Measurements from ENCODE around the gene HID1. TPM values are rescaled to one million over a fixed set of nuclear protein-coding genes. Genes with fewer than 3 reads are reported as not detected.

The HID1 gene
- total and polyA plus RNA-seq, 9 of the 15 experiments (the other 6 are each of a cell fraction or from before 2014, with no cell fraction given): 0.14 to 2.1 (median 0.54) TPM; not detected in 2

- TF ChIP-seq, protein P1, sequence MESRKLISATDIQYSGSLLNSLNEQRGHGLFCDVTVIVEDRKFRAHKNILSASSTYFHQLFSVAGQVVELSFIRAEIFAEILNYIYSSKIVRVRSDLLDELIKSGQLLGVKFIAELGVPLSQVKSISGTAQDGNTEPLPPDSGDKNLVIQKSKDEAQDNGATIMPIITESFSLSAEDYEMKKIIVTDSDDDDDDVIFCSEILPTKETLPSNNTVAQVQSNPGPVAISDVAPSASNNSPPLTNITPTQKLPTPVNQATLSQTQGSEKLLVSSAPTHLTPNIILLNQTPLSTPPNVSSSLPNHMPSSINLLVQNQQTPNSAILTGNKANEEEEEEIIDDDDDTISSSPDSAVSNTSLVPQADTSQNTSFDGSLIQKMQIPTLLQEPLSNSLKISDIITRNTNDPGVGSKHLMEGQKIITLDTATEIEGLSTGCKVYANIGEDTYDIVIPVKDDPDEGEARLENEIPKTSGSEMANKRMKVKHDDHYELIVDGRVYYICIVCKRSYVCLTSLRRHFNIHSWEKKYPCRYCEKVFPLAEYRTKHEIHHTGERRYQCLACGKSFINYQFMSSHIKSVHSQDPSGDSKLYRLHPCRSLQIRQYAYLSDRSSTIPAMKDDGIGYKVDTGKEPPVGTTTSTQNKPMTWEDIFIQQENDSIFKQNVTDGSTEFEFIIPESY (CRISPR knock-in tag; IDR thresholded peaks at IDR 0.05): no peak
- TF ChIP-seq TBP (optimal IDR thresholded peaks at IDR 0.05; ENCODE audit: low read depth, low read length): peak; percentile 16
- no peak for TF ChIP-seq NR1H2 (CRISPR knock-in tag; IDR thresholded peaks at IDR 0.05)
- no peak for TF ChIP-seq BRF2 (IDR thresholded peaks at IDR 0.05; ENCODE audit: borderline replicate concordance, insufficient read depth, insufficient read length)
- TF ChIP-seq, protein P2, sequence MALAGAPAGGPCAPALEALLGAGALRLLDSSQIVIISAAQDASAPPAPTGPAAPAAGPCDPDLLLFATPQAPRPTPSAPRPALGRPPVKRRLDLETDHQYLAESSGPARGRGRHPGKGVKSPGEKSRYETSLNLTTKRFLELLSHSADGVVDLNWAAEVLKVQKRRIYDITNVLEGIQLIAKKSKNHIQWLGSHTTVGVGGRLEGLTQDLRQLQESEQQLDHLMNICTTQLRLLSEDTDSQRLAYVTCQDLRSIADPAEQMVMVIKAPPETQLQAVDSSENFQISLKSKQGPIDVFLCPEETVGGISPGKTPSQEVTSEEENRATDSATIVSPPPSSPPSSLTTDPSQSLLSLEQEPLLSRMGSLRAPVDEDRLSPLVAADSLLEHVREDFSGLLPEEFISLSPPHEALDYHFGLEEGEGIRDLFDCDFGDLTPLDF (CRISPR knock-in tag; IDR thresholded peaks at IDR 0.05): no peak
- TF ChIP-seq, protein P3, sequence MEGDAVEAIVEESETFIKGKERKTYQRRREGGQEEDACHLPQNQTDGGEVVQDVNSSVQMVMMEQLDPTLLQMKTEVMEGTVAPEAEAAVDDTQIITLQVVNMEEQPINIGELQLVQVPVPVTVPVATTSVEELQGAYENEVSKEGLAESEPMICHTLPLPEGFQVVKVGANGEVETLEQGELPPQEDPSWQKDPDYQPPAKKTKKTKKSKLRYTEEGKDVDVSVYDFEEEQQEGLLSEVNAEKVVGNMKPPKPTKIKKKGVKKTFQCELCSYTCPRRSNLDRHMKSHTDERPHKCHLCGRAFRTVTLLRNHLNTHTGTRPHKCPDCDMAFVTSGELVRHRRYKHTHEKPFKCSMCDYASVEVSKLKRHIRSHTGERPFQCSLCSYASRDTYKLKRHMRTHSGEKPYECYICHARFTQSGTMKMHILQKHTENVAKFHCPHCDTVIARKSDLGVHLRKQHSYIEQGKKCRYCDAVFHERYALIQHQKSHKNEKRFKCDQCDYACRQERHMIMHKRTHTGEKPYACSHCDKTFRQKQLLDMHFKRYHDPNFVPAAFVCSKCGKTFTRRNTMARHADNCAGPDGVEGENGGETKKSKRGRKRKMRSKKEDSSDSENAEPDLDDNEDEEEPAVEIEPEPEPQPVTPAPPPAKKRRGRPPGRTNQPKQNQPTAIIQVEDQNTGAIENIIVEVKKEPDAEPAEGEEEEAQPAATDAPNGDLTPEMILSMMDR (IDR thresholded peaks at IDR 0.05 in 2 of 3, conservative IDR thresholded peaks at IDR 0.05 in 1 of 3; ENCODE audit: insufficient read depth in 2 of 3, low read depth in 1 of 3, low read length in 3 of 3): peak; percentile 92 to 96 (median 94)
- peak; percentile 78; the same call in 1 of the 2 replicates for TF ChIP-seq RB1 (IDR thresholded peaks at IDR 0.05; ENCODE audit: low read depth)
- peak; percentile 63; the same call in 1 of the 2 replicates for TF ChIP-seq L3MBTL2 (IDR thresholded peaks at IDR 0.05)
Observed at GRCh38 chr17:74957935-74958740, 14.4 kb downstream of the HID1 start (continued).
